ENCODE measurements around the gene KCNMB2.

Gene KCNMB2

DNA sequence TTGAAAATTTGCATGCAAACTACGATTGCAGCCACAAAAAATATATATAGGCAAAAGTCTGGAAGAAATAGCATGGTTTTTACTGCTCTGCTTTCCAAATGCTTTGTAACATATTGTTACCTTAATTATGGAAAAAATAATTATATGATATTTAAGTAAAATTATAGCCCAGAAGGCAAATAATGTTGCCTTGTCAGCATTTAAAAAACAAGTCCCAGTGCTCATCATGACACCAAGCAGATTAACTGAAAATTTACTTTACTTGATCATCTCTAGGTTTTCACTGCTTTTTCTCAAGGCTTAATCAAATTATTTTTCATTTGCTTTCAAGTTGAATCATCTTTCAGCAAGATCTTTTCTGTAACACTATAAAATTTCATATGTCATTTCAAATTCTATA, 272.5 kb downstream of the KCNMB2 start:
- Histone ChIP-seq H3K79me2 (ENCODE audit: insufficient read depth, low read length) (no peaks in the 10 kb centered on the region), H4K20me1 (ENCODE audit: insufficient read depth, low read length) (no peaks in the 10 kb centered on the region)
- no peak for DNase-seq

DNA sequence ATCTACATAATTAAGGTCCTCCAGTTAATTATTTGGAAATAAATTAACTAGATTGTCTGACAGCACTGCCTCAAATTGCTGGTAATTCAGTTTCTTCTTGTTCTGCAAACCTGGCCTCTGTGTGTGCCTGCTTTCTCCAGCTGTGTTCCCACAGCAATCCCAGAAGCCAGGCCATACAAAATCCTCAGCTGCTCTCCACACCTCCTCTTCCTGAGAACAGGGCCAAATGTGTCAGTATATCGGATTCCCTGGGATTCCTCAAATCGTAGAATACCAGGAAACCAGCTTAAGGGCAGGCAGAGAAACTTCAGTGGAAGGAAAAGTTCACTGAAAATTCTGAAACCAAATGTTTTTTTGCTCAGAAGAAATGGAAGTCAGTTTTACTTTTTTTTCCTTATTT, 273.9 kb downstream of the KCNMB2 start:
- no peak overlapping the region for H3K27ac ChIP-seq (ENCODE audit: low read length)
- H3K27me3 ChIP-seq (ENCODE audit: insufficient read depth, low read length, poor library complexity): no peaks in the 10 kb centered on the region
- no peaks in the 10 kb centered on the region for H4K20me1 ChIP-seq (ENCODE audit: insufficient read depth, low read length)
- ATAC-seq (ENCODE audit: insufficient read depth, low read depth) (no peak), DNase-seq (no peak)
- no peak overlapping the region for H3K9ac ChIP-seq (ENCODE audit: low read depth, low read length)
- H3K36me3 ChIP-seq (ENCODE audit: insufficient read depth, low read length): no peaks in the 10 kb centered on the region
- no peak for TF ChIP-seq EZH2 (IDR thresholded peaks at IDR 0.05; ENCODE audit: borderline replicate concordance, low read depth, low read length, severe bottlenecking)
- TF ChIP-seq, protein P1, sequence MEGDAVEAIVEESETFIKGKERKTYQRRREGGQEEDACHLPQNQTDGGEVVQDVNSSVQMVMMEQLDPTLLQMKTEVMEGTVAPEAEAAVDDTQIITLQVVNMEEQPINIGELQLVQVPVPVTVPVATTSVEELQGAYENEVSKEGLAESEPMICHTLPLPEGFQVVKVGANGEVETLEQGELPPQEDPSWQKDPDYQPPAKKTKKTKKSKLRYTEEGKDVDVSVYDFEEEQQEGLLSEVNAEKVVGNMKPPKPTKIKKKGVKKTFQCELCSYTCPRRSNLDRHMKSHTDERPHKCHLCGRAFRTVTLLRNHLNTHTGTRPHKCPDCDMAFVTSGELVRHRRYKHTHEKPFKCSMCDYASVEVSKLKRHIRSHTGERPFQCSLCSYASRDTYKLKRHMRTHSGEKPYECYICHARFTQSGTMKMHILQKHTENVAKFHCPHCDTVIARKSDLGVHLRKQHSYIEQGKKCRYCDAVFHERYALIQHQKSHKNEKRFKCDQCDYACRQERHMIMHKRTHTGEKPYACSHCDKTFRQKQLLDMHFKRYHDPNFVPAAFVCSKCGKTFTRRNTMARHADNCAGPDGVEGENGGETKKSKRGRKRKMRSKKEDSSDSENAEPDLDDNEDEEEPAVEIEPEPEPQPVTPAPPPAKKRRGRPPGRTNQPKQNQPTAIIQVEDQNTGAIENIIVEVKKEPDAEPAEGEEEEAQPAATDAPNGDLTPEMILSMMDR (IDR thresholded peaks at IDR 0.05; ENCODE audit: borderline replicate concordance, extremely low read depth, low read length, poor library complexity, severe bottlenecking): no peak
- H3K79me2 ChIP-seq (ENCODE audit: insufficient read depth, low read length): no peaks in the 10 kb centered on the region
- H3K9me3 ChIP-seq (ENCODE audit: insufficient read depth, low read length, severe bottlenecking): no peaks in the 10 kb centered on the region
- no peak overlapping the region for H3K4me3 ChIP-seq (ENCODE audit: low read depth in 1 of 2, low read length in 2 of 2)
- H2AFZ ChIP-seq (ENCODE audit: low read depth, low read length): no peak overlapping the region
- no peaks in the 10 kb centered on the region for H3K4me1 ChIP-seq (ENCODE audit: insufficient read depth, low read length)
- no peak overlapping the region for H3K4me2 ChIP-seq (ENCODE audit: insufficient read depth, low read length)

More for the DNA sequence above, 272.5 kb downstream of the KCNMB2 start:
- ATAC-seq (ENCODE audit: insufficient read depth, low read depth): no peak
- TF ChIP-seq EZH2 (IDR thresholded peaks at IDR 0.05; ENCODE audit: borderline replicate concordance, low read depth, low read length, severe bottlenecking): no peak
- TF ChIP-seq, protein P1 (IDR thresholded peaks at IDR 0.05; ENCODE audit: borderline replicate concordance, extremely low read depth, low read length, poor library complexity, severe bottlenecking): no peak
- Histone ChIP-seq H3K4me2 (ENCODE audit: insufficient read depth, low read length) (no peak overlapping the region), H3K4me1 (ENCODE audit: insufficient read depth, low read length) (no peaks in the 10 kb centered on the region), H3K27ac (ENCODE audit: low read length) (no peak overlapping the region), H3K9ac (ENCODE audit: low read depth, low read length) (no peak overlapping the region), H2AFZ (ENCODE audit: low read depth, low read length) (no peak overlapping the region), H3K4me3 (ENCODE audit: low read depth in 1 of 2, low read length in 2 of 2) (no peak overlapping the region), H3K9me3 (ENCODE audit: insufficient read depth, low read length, severe bottlenecking) (no peaks in the 10 kb centered on the region), H3K36me3 (ENCODE audit: insufficient read depth, low read length) (no peaks in the 10 kb centered on the region), H3K27me3 (ENCODE audit: insufficient read depth, low read length, poor library complexity) (no peaks in the 10 kb centered on the region)

DNA sequence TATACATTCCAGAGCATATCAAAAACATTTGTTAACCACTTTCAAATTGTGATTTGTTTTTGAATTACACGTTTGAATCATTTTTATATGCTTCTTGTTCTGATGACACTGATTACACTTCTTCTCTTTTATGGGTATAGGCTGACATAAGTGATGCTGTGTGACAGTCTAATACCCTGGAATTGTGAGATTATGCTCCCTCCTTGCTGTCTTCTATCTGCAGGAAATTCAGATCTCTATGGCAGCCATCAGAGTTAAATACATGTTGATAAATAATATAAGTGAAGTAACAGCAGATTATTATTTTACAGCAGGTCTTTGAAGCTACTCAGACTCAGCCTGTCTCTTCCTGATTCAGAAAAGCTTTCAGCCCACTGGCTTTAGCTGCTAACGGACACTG, 286.5 kb downstream of the KCNMB2 start:
- no peaks in the 10 kb centered on the region for H3K79me2 ChIP-seq (ENCODE audit: insufficient read depth, low read length)
- TF ChIP-seq, protein P1 (IDR thresholded peaks at IDR 0.05; ENCODE audit: borderline replicate concordance, extremely low read depth, low read length, poor library complexity, severe bottlenecking): no peak
- no peak for TF ChIP-seq EZH2 (IDR thresholded peaks at IDR 0.05; ENCODE audit: borderline replicate concordance, low read depth, low read length, severe bottlenecking)
- no peak overlapping the region for H3K27ac ChIP-seq (ENCODE audit: low read length)
- H3K9ac ChIP-seq (ENCODE audit: low read depth, low read length): no peak overlapping the region
- no peak overlapping the region for H3K4me3 ChIP-seq (ENCODE audit: low read depth in 1 of 2, low read length in 2 of 2)
- H3K4me1 ChIP-seq (ENCODE audit: insufficient read depth, low read length): no peaks in the 10 kb centered on the region
- no peaks in the 10 kb centered on the region for H3K27me3 ChIP-seq (ENCODE audit: insufficient read depth, low read length, poor library complexity)
- ATAC-seq (ENCODE audit: insufficient read depth, low read depth) (no peak), DNase-seq (no peak)
- no peaks in the 10 kb centered on the region for H3K36me3 ChIP-seq (ENCODE audit: insufficient read depth, low read length)
- H4K20me1 ChIP-seq (ENCODE audit: insufficient read depth, low read length): no peaks in the 10 kb centered on the region
- no peak overlapping the region for H3K4me2 ChIP-seq (ENCODE audit: insufficient read depth, low read length)
- H2AFZ ChIP-seq (ENCODE audit: low read depth, low read length): no peak overlapping the region
- no peaks in the 10 kb centered on the region for H3K9me3 ChIP-seq (ENCODE audit: insufficient read depth, low read length, severe bottlenecking)

DNA sequence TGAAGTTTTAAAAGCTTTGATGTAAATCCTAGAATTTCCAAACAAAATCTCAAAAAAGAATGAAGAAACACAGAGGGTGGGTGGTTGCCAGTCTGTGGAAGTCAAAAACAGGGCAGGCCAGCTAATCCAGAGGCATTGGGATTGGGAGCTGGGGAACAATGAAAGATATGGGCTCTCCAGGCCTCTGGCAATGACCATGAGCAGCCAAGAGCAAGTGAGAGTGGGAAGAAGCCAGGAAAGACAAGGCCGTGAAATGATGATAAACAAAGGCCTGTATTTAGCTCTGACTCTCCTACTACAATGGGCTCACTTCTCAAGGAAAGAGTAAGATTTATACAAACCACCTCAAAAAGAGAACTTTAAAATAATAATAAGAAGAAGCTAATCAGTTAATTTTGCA, 286.9 kb downstream of the KCNMB2 start:
- Histone ChIP-seq H3K4me2 (ENCODE audit: insufficient read depth, low read length) (no peak overlapping the region), H2AFZ (ENCODE audit: low read depth, low read length) (no peak overlapping the region), H3K4me3 (ENCODE audit: low read depth in 1 of 2, low read length in 2 of 2) (no peak overlapping the region), H3K9me3 (ENCODE audit: insufficient read depth, low read length, severe bottlenecking) (no peaks in the 10 kb centered on the region), H3K4me1 (ENCODE audit: insufficient read depth, low read length) (no peaks in the 10 kb centered on the region), H3K27me3 (ENCODE audit: insufficient read depth, low read length, poor library complexity) (no peaks in the 10 kb centered on the region), H3K27ac (ENCODE audit: low read length) (no peak overlapping the region), H3K9ac (ENCODE audit: low read depth, low read length) (no peak overlapping the region), H3K79me2 (ENCODE audit: insufficient read depth, low read length) (no peaks in the 10 kb centered on the region), H4K20me1 (ENCODE audit: insufficient read depth, low read length) (no peaks in the 10 kb centered on the region), H3K36me3 (ENCODE audit: insufficient read depth, low read length) (no peaks in the 10 kb centered on the region)
- DNase-seq (no peak), ATAC-seq (ENCODE audit: insufficient read depth, low read depth) (no peak)
- TF ChIP-seq EZH2 (IDR thresholded peaks at IDR 0.05; ENCODE audit: borderline replicate concordance, low read depth, low read length, severe bottlenecking): no peak
- TF ChIP-seq, protein P1 (IDR thresholded peaks at IDR 0.05; ENCODE audit: borderline replicate concordance, extremely low read depth, low read length, poor library complexity, severe bottlenecking): no peak

Data from DND-41 (cell line).